Measurements from ENCODE around the gene OR6K2.
"Not testable (repeated sequence)": the region's sequence is repeated elsewhere in the genome, so short reads cannot be mapped to it uniquely, and the experiment has no call there.

The OR6K2 gene, protein sequence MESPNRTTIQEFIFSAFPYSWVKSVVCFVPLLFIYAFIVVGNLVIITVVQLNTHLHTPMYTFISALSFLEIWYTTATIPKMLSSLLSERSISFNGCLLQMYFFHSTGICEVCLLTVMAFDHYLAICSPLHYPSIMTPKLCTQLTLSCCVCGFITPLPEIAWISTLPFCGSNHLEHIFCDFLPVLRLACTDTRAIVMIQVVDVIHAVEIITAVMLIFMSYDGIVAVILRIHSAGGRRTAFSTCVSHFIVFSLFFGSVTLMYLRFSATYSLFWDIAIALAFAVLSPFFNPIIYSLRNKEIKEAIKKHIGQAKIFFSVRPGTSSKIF

DNA sequence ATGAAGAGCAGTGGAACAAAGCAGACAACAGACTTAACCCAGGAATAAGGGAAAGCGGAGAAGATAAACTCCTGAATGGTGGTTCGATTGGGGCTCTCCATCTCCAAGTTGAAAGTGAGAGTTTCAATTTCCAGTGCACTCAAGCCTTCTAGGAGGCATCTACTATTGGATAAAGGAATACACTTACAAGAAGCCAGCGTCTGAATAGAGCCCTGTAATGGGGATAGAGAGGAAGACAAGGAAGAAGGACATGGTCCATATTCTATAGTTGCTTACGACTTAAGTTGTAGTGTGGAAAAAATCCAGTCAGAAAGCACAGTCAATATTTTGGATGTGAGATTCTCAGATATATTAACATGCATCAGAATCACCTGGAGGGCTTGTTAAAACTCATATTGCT, at the start of gene OR6K2:
Gene OR6K2, minus strand, starts transcription at position 101 of the 400 bp plus-strand sequence. Its CDS starts 0 bp downstream, at position 101.
- no peak for DNase-seq (ENCODE audit: extremely low read depth in 1 of 2, low read depth in 1 of 2)

DNA sequence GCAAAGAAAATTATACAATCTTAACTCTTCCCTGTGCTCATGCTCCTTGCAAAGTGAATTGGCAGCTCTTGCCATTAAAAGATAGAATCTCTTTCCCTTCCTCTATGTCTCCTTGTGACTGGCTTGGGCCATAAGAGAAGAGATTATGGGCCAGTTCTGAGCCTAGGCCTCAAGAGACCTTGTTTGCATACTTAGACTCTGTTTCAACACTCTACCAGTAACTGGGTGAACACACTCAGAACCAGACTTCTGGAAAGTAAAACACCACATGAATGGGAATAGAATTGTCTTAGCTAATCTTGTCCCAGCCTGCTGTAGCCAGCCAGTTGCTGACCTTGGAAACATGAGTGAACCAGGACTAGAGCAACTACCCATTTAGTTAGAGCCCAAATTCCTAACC, 35.4 kb upstream of the OR6K2 start:
- no peak for DNase-seq (ENCODE audit: extremely low read depth in 1 of 2, low read depth in 1 of 2)

DNA sequence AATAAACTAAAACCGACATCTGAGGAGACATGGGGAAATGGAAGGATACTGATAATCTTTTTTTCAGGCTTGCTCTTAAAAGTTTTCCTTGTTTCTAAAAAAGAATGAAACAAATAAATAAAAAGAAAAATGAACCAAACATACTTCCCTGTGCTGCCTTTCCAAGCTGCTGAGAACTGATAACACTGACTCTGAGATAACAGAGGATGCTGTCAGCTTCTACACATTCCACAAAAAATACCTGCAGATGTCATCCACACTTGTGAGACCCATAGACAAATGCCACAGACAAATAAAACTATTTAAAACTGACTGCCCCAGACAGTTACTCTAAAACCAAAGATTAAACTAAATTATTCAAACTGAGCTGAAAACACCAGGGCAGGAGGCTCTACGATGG, 32.1 kb upstream of the OR6K2 start:
- DNase-seq (ENCODE audit: extremely low read depth in 1 of 2, low read depth in 1 of 2): no peak

GRCh38 chr1:158731707-158732106, 31.3 kb upstream of the OR6K2 start:
- DNase-seq (ENCODE audit: extremely low read depth in 1 of 2, low read depth in 1 of 2): no peak

GRCh38 chr1:158730453-158730852, 30.0 kb upstream of the OR6K2 start:
- no peak for DNase-seq (ENCODE audit: extremely low read depth in 1 of 2, low read depth in 1 of 2)

GRCh38 chr1:158728510-158729225, 28.2 kb upstream of the OR6K2 start:
- DNase-seq (ENCODE audit: extremely low read depth in 1 of 2, low read depth in 1 of 2): no peak

GRCh38 chr1:158724442-158724841, 24.0 kb upstream of the OR6K2 start:
- no peak for DNase-seq (ENCODE audit: extremely low read depth in 1 of 2, low read depth in 1 of 2)

- no peak for DNase-seq (ENCODE audit: extremely low read depth in 1 of 2, low read depth in 1 of 2)
Observed at GRCh38 chr1:158720620-158721019, 20.2 kb upstream of the OR6K2 start, which contains the start of gene OR6K3. Gene OR6K3 (minus strand): TSS chr1:158720720. CDS start chr1:158718115, 2,605 bp downstream.

- DNase-seq (ENCODE audit: extremely low read depth in 1 of 2, low read depth in 1 of 2): no peak
Observed at GRCh38 chr1:158719664-158720063, 19.2 kb upstream of the OR6K2 start.

GRCh38 chr1:158717344-158717743, 16.9 kb upstream of the OR6K2 start:
- no peak for DNase-seq (ENCODE audit: extremely low read depth in 1 of 2, low read depth in 1 of 2)

DNA sequence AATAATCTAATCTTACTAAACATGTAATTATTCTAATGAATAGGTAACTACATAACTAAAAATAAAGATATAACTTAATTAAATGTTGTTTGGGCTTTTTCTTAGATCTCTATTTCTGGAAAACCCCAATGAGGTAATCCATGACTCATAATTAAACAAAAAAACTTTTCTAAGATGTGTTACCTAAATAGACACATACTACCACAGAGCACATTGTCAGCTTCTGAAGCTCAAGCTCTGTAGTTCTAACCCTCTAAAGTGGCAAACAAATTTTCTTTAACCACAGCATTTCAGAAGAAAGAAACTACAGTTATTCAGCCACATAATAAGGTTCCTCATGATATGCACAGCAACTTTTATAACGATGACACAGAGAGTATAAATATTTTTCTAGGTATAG, 15.9 kb upstream of the OR6K2 start:
- no peak for DNase-seq (ENCODE audit: extremely low read depth in 1 of 2, low read depth in 1 of 2)

DNA sequence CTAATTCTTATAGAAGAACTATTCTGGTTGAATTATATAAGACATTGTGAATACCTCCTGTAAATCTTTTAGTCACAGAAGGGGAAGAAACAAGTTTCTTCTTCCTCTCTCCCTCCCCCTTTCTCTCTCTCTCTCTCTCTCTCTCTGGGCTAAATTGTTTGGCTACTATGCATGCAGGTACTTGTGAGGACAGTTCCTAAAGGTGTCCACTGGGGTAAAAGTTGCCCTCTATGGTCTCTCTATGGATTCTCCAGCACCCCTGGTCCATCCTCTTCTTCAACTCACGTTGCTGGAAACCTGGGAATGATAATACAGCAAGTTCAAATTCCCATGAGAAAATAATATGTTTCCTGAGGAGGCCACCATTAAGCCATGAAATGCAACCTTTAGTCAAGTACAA, 14.3 kb upstream of the OR6K2 start:
- no peak for DNase-seq (ENCODE audit: extremely low read depth in 1 of 2, low read depth in 1 of 2)

GRCh38 chr1:158711098-158711497, 10.6 kb upstream of the OR6K2 start:
- DNase-seq (ENCODE audit: extremely low read depth in 1 of 2, low read depth in 1 of 2): no peak

DNA sequence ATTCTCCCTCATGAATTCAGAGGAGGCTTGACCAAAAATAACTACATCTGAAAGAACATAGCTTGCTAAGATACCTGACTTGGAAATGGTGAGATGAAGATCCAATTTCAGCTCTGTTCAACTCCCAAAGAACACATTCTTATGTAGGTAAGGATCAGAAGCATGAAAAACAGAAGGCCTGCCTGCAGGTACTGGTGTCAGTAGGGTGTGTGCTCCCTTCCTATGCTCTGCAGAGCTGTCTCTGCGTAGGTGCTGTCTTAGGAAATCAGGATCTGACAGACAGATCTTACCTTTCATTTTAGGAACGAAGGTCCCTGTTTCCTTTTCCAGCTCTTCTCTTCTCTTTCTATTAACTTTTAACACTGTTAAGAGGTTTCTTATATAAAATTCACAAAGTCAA, 5.6 kb upstream of the OR6K2 start:
- no peak for DNase-seq (ENCODE audit: extremely low read depth in 1 of 2, low read depth in 1 of 2)

DNA sequence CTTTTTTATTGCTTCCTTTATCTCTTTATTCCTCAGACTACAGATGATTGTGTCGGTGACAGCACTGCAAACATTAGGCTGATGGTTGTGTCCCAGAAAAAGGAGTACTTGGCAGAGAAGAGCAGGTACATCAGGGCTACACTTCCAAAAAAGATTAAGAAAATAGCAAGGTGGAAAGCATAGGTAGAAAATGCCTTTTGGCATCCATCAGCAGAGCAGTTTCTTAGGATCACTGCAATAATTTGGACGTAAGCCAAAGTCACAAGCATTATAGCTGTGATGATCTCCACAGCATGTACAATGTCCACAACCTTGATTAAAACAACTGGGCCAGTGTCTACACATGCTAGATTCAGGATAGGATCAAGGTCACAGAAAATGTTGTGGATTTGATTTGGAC, 5.9 kb downstream of the OR6K2 start:
- DNase-seq (ENCODE audit: extremely low read depth in 1 of 2, low read depth in 1 of 2): no peak

DNA sequence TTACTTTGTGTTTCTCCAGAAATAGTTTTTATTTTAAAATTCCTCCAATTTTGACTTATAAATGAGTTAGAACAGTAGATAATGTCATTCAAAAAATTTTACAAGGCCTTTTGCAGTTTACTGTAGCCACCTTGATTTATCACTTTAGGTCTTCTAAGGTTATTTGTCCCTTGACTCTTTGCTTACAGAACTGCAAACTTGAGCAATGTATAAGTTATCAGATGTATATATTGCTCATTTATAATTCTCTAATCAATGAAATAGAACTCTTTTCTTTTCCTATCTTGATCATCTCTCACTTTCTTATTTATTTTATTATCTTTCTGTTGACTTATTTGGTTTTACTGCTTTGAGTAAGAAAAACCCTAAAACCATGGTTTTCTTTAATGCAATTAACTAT, 8.1 kb downstream of the OR6K2 start:
- DNase-seq (ENCODE audit: extremely low read depth in 1 of 2, low read depth in 1 of 2): no peak

GRCh38 chr1:158691907-158692306, 8.5 kb downstream of the OR6K2 start:
- no peak for DNase-seq (ENCODE audit: extremely low read depth in 1 of 2, low read depth in 1 of 2)

DNA sequence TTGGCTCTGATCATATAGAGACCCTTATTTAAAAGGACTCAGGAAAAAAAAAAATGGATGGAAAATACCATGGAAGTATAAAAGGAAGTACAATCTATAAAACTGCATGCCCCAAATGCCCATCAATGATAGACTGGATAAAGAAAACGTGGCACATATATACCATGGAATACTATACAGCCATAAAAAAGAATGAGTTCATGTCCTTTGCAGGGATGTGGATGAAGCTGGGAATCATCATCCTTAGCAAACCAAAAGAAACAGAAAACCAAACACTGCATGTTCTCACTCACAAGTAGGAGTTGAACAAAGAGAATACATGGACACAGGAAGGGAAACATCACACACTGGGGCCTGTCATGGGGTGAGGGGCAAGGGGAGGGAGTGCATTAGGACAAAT, 9.3 kb downstream of the OR6K2 start:
- not testable (repeated sequence) for DNase-seq (ENCODE audit: extremely low read depth in 1 of 2, low read depth in 1 of 2)

DNA sequence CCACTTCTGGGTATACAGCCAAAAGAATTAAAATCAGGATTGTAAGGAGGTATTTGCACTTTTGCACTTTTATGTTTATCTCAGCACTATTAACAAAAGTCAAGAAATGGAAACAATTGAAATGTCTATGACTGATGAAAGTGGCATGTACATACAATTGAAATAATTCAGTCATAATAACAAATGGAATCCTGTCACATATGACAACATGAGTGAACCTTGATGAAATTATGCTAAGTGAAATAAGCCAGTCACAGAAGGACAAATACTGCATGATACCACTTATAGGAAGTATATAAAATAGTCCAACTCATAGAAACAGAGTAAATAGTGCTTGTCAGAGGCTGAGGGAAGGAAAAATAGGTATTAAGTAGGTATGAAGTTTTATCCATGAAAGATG, 10.6 kb downstream of the OR6K2 start:
- DNase-seq (ENCODE audit: extremely low read depth in 1 of 2, low read depth in 1 of 2): no peak

DNA sequence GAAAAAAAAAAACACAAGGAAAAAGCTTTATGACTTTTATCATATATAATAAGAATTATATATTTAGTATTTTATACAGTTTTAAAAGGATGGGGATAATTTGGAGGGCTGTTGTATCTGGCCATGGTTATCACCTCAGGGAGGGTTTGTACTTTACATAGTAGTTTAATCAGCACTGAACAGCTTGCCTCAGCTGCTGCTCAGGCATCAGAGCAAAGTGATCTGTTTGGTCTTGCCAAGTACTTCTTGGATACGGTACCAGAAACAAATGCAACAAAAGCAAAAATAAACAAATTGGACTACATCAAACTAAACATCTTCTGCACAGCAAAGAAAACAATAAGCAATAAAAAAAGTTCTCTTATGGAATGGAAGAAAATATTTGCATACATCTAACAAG, 11.3 kb downstream of the OR6K2 start:
- no peak for DNase-seq (ENCODE audit: extremely low read depth in 1 of 2, low read depth in 1 of 2)

GRCh38 chr1:158688343-158688742, 12.1 kb downstream of the OR6K2 start:
- DNase-seq (ENCODE audit: extremely low read depth in 1 of 2, low read depth in 1 of 2): not testable (repeated sequence)

DNA sequence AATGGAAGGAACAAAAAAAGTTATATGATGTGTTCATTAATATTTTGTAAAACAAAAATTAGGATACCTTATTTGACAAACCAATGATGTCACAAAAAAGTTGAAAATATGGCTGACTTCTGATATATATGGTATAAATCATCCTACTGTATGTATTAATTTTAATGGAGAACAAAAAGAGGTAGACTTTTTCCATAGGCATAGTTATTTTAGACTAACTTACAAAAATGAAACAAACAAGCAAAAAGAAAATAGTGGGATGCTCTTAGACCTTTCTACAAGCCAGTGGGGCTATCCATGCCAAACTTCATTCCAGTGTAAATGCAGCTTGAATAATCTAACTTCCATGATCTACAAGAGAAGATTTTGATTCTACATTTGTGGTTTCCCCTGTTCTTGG, 13.4 kb downstream of the OR6K2 start:
- no peak for DNase-seq (ENCODE audit: extremely low read depth in 1 of 2, low read depth in 1 of 2)
